Skeletal muscle satellite cell (primary cell): ENCODE data around the gene PC.

Experiments used
- H3K27me3 ChIP-seq: 2 replicates; pipeline ENCODE4 v1.7.0; 2013; ENCODE audit warnings: low read length; ENCODE audit not compliant: control insufficient read depth, insufficient read depth
- H3K36me3 ChIP-seq: 2 replicates; pipeline ENCODE4 v1.7.0; 2013; ENCODE audit warnings: mild to moderate bottlenecking, control low read depth, low read length; ENCODE audit not compliant: insufficient read depth
- H3K4me1 ChIP-seq: 2 replicates; pipeline ENCODE4 v1.7.0; 2013; ENCODE audit warnings: low read length; ENCODE audit not compliant: control insufficient read depth, insufficient read depth
- H3K4me2 ChIP-seq: 2 replicates; pipeline ENCODE4 v1.7.0; 2013; ENCODE audit warnings: mild to moderate bottlenecking, low read length
- H3K4me3 ChIP-seq: 2 replicates; pipeline ENCODE4 v1.7.0; 2013; ENCODE audit warnings: low read length
- H3K9ac ChIP-seq: 2 replicates; pipeline ENCODE4 v1.7.0; 2013; ENCODE audit warnings: mild to moderate bottlenecking, low read depth, low read length, moderate library complexity
- H3K9me3 ChIP-seq: replicated peaks from 2 replicates; pipeline ENCODE4 v1.7.0; 2013; ENCODE audit warnings: mild to moderate bottlenecking, control low read depth, low read length

PC gene

DNA sequence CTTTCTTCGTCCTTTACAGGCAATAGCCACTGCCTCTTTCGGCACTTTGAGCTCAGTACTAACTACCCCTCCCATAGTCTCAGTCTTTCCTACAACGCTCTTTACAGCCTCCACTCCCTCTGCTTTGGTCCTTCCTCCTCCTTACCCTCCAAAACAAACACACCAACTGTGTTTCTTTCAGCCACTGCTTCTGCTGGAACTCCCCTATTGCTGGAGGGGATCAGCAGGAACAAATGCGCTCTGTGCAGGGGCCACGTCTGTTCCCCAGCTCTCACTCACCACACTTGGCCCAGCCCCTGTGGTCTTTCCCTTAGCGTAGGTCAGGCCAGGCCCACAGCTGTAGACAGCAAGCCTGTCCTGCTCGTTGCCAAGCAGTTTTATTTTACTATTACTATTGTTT is 42.3 kb downstream of the PC start:
- H3K4me1 ChIP-seq, result peaks cover 12% of the 10 kb centered on the region
- no peaks in the 10 kb centered on the region for H3K36me3 ChIP-seq
- H3K9me3 ChIP-seq, result no peaks in the 10 kb centered on the region
- no peak overlapping the region for H3K4me3 ChIP-seq
- no peaks in the 10 kb centered on the region for H3K27me3 ChIP-seq
- H3K9ac ChIP-seq, result no peak overlapping the region
- H3K4me2 ChIP-seq, result no peak overlapping the region

DNA sequence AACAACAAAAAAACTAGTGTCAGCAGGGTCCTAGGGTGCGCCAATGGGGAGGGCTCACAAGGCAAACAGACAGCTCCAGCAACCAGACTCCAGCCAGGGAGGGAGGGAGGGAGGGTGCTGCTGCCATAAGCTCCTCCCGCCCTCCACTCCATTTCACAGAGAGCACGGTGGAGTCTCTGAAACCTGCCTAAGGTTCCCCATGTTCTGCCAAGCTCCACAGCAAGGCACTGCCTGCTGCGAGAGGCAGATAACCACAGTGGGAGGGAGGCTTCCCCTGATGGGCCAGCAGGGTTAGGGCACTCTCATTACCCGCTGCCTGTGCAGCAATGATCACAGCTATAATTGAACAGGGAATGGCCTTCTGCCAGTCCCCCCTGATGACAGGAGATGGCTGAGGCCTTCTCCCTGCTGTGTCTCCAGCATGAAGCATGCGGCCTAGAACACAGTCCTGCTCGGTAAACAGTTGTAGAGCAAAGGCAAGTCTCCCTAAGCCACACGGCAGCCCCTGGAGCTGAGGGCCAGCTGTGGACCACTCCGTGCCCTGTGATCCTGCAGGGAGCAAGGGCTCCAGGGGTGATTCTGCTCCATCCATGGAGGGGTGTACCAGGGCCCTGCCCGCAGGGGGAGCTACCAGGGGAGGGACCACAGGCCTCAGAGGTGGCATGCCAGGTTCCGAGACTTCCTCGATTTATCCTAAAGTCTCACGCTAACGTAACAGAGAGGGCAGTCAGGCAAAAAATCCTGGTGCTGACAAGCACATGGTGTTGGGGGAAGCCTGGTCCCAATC is 42.9 kb downstream of the PC start:
- no peak overlapping the region for H3K4me2 ChIP-seq
- no peak overlapping the region for H3K9ac ChIP-seq
- H3K9me3 ChIP-seq, result no peaks in the 10 kb centered on the region
- peaks cover 12% of the 10 kb centered on the region for H3K4me1 ChIP-seq
- no peaks in the 10 kb centered on the region for H3K27me3 ChIP-seq
- no peaks in the 10 kb centered on the region for H3K36me3 ChIP-seq
- H3K4me3 ChIP-seq, result no peak overlapping the region

- Histone ChIP-seq H3K4me2 (no peak overlapping the region), H3K36me3 (no peaks in the 10 kb centered on the region), H3K4me3 (no peak overlapping the region), H3K27me3 (no peaks in the 10 kb centered on the region), H3K9me3 (no peaks in the 10 kb centered on the region), H3K4me1 (peaks cover 4% of the 10 kb centered on the region), H3K9ac (no peak overlapping the region)
Observed at GRCh38 chr11:66914505-66914904, 43.7 kb downstream of the PC start.

- Histone ChIP-seq H3K9ac (no peak overlapping the region), H3K27me3 (no peaks in the 10 kb centered on the region), H3K4me1 (peaks cover 3% of the 10 kb centered on the region), H3K36me3 (no peaks in the 10 kb centered on the region), H3K4me2 (no peak overlapping the region), H3K9me3 (no peaks in the 10 kb centered on the region), H3K4me3 (no peak overlapping the region)
Observed at GRCh38 chr11:66912911-66913310, 45.3 kb downstream of the PC start.

DNA sequence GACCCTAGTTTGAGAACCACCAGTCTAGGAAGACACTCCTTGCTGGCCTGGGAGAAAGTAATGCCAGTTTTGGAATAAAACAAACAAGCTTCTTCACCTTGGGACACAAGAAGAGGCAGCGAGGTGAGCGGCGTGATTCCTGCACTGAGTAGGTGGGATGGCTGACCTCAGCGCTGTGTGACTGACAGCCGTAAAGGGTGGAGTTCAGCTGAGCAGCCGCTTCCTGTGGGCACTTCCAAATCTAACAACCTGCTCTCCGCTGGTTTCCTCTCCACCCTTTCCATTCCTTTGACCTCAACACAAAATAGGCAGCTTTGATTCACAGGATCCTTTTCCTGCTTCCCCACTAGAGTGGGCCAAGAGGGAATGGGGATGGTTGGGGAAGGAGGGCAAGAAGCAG is 45.8 kb downstream of the PC start:
- Histone ChIP-seq H3K4me1 (peaks cover 9% of the 10 kb centered on the region), H3K4me2 (no peak overlapping the region), H3K4me3 (no peak overlapping the region), H3K9me3 (no peaks in the 10 kb centered on the region), H3K36me3 (no peaks in the 10 kb centered on the region), H3K27me3 (no peaks in the 10 kb centered on the region), H3K9ac (no peak overlapping the region)

DNA sequence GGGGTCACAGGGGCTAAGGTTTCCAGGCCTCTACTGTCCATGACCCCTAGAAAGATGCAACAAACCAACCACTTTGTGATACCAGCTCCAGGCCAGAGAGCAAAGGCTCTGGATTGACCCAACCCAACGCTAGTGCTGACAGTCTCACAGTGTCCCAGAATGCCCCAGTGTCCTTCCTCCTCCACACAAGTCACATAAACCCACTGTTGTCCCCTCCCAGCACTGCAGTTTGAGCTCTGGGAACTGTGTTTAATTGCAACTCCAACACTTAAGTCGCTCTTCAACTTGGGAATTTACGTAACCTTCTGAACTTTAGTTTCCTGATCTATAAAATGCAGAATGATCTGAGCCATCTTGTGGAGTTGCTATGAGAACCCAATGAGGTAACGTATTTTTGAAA is 47.5 kb downstream of the PC start:
- Histone ChIP-seq H3K4me1 (peaks cover 18% of the 10 kb centered on the region), H3K9ac (no peak overlapping the region), H3K36me3 (no peaks in the 10 kb centered on the region), H3K4me3 (no peak overlapping the region), H3K9me3 (no peaks in the 10 kb centered on the region), H3K27me3 (no peaks in the 10 kb centered on the region), H3K4me2 (no peak overlapping the region)

DNA sequence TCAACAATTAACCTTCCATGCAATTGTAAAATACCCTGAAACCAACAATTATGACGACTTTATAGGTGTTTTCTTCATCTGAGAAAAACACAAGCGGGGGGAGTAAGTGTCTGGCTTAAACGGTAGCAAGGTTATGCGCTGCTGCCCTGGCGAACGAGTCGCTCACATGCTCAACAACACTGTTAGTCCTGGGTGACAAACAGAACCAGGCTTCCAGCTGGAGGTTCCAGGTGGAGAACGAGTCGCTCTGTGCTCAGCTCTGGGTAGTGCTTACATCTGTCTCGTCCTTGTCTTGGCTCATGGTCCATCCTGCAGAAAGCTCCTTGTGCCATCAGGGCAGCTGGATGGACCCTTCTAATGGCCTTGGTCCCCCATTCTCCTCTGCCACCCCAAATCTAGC is 48.2 kb downstream of the PC start:
- no peak overlapping the region for H3K4me3 ChIP-seq
- H3K27me3 ChIP-seq, result no peaks in the 10 kb centered on the region
- H3K4me1 ChIP-seq, result peaks cover 23% of the 10 kb centered on the region
- no peak overlapping the region for H3K9ac ChIP-seq
- H3K36me3 ChIP-seq, result no peaks in the 10 kb centered on the region
- no peaks in the 10 kb centered on the region for H3K9me3 ChIP-seq
- H3K4me2 ChIP-seq, result no peak overlapping the region

DNA sequence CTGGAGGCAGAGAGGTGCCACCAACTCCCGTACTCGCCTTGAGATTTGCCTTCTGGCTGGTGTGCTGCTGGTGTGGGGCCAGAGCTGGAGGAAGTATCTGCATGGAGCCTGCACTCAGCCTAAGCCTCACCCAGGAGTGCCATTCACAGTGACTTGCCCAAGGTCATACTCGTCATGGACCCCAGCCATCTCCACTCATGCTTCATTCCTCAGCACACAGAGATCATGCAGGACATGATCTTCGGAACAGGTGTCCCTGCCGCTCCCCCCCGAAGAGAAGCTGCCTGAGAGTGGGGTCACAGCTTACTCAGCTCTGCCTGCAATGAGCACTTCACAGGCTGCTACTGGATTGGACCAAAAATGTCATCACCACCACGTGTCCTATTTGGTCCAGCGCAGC is 49.0 kb downstream of the PC start:
- Histone ChIP-seq H3K4me3 (no peak overlapping the region), H3K36me3 (no peaks in the 10 kb centered on the region), H3K4me1 (peaks cover 31% of the 10 kb centered on the region), H3K4me2 (no peak overlapping the region), H3K27me3 (no peaks in the 10 kb centered on the region), H3K9me3 (no peaks in the 10 kb centered on the region), H3K9ac (no peak overlapping the region)

- H3K36me3 ChIP-seq, result no peaks in the 10 kb centered on the region
- H3K4me1 ChIP-seq, result peaks cover 35% of the 10 kb centered on the region
- no peak overlapping the region for H3K4me2 ChIP-seq
- H3K27me3 ChIP-seq, result no peaks in the 10 kb centered on the region
- no peak overlapping the region for H3K9ac ChIP-seq
- H3K4me3 ChIP-seq, result no peak overlapping the region
- H3K9me3 ChIP-seq, result no peaks in the 10 kb centered on the region
Observed at GRCh38 chr11:66907751-66908630, 50.2 kb downstream of the PC start.

DNA sequence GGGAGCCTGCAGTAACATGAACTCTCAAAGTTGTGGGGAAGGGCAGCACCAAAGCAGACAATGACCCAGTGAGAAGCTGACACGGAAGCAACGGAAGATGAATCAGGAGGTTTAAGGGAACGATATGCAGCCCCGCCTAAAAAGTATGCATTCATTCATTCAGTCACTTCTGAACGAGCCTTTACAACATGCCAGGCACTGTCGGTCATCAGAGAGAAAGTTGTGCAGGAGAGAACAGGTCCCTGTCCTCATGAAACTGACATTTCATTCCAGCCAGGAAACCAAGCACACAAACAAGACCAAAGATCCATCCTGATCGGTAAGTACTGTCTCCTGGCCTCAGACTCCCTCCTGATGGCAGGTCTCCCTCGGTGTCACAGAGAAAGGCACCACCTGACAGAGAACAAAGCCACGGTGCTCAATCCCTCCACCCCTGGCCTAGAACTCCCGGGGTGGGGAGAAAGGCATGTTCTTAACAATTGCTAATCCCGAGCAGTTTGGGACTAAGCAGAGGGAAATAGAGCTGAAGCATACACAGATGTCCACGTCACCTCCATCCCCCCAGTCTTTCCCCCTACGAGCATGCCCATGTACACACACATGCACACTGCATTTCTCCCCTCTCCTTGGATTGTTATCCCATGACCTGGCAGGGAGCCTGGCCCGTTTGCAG is 52.0 kb downstream of the PC start:
- Histone ChIP-seq H3K27me3 (no peaks in the 10 kb centered on the region), H3K36me3 (no peaks in the 10 kb centered on the region), H3K4me2 (peak overlapping the region; percentile 3), H3K9me3 (no peaks in the 10 kb centered on the region), H3K9ac (no peak overlapping the region), H3K4me1 (peaks cover 35% of the 10 kb centered on the region), H3K4me3 (no peak overlapping the region)

GRCh38 chr11:66905631-66906030 is 52.6 kb downstream of the PC start:
- Histone ChIP-seq H3K36me3 (no peaks in the 10 kb centered on the region), H3K9me3 (no peaks in the 10 kb centered on the region), H3K9ac (no peak overlapping the region), H3K4me2 (no peak overlapping the region), H3K4me3 (no peak overlapping the region), H3K4me1 (peaks cover 35% of the 10 kb centered on the region), H3K27me3 (no peaks in the 10 kb centered on the region)
